HepG2 (cell line): Measurements from ENCODE around the gene SUPT4H1. TPM values are rescaled to one million over a fixed set of nuclear protein-coding genes. Genes with fewer than 3 reads are reported as not detected.

Experiments used
- FOXO1 ChIP-seq: sonication (generic); formaldehyde crosslinking; IDR thresholded peaks from 2 replicates; pipeline ENCODE4 v1.4.0; 2020; ENCODE audit warnings: missing genetic modification reagents
- HOXA7 ChIP-seq: sonication (generic); formaldehyde crosslinking; IDR thresholded peaks from 2 replicates; pipeline ENCODE4 v1.8.1; 2022; ENCODE audit warnings: mild to moderate bottlenecking, missing genetic modification reagents, moderate library complexity
- KLF15 ChIP-seq: sonication (generic); formaldehyde crosslinking; IDR thresholded peaks from 2 replicates; pipeline ENCODE4 v1.8.1; 2023; ENCODE audit warnings: borderline replicate concordance, mild to moderate bottlenecking, inconsistent platforms, missing genetic modification reagents, mixed read lengths
- MAFG ChIP-seq: sonication (generic); formaldehyde crosslinking; IDR thresholded peaks from 2 replicates; pipeline ENCODE4 v1.5.1; 2020; ENCODE audit warnings: mild to moderate bottlenecking, missing genetic modification reagents
- MEIS2 ChIP-seq: sonication (generic); formaldehyde crosslinking; IDR thresholded peaks from 2 replicates; pipeline ENCODE4 v1.9.0; 2021; ENCODE audit warnings: mild to moderate bottlenecking, missing genetic modification reagents
- MLLT10 ChIP-seq: sonication (generic); formaldehyde crosslinking; IDR thresholded peaks from 2 replicates; pipeline ENCODE4 v1.4.0; 2020; ENCODE audit warnings: missing genetic modification reagents
- NR2F1 ChIP-seq, 2 experiments: fragments of 450-650 bp in 1 of 2; formaldehyde crosslinking in 1 of 2; IDR thresholded peaks; 2 replicates each; pipeline versions ENCODE4 v1.5.0 to v1.6.1; 2016 to 2020; ENCODE audit warnings: mild to moderate bottlenecking in 1 of 2, missing compliant biosample characterization in 1 of 2, missing genetic modification reagents in 1 of 2, moderate library complexity in 1 of 2
- PHF21A ChIP-seq: sonication (generic); formaldehyde crosslinking; IDR thresholded peaks from 2 replicates; pipeline ENCODE4 v1.5.0; 2020; ENCODE audit warnings: mild to moderate bottlenecking, missing genetic modification reagents
- PHF5A ChIP-seq: IDR thresholded peaks from one replicate; pipeline ENCODE4 v1.6.1; 2018; ENCODE audit warnings: low read depth, missing genetic modification reagents; ENCODE audit not compliant: unreplicated experiment
- SAP130 ChIP-seq: IDR thresholded peaks from 2 replicates; pipeline ENCODE4 v1.6.1; 2016; ENCODE audit warnings: low read depth
- SKI ChIP-seq: fragments of 450-650 bp; IDR thresholded peaks from one replicate; pipeline ENCODE4 v1.6.1; 2018; ENCODE audit warnings: mild to moderate bottlenecking; ENCODE audit not compliant: partially characterized antibody
- SP4 ChIP-seq: sonication (generic); formaldehyde crosslinking; IDR thresholded peaks from 2 replicates; pipeline ENCODE4 v1.8.1; 2023; ENCODE audit warnings: mild to moderate bottlenecking, missing genetic modification reagents
- SPEN ChIP-seq: sonication (generic); formaldehyde crosslinking; IDR thresholded peaks from 2 replicates; pipeline ENCODE4 v1.5.1; 2020; ENCODE audit warnings: low read depth, mild to moderate bottlenecking, missing genetic modification reagents
- TBL1XR1 ChIP-seq: fragments of 150-350 bp; IDR thresholded peaks from 2 replicates; pipeline ENCODE4 v1.6.1; 2014; ENCODE audit warnings: borderline replicate concordance, low read length; ENCODE audit not compliant: partially characterized antibody
- ZNF484 ChIP-seq: sonication (generic); formaldehyde crosslinking; IDR thresholded peaks from 2 replicates; pipeline ENCODE4 v1.5.1; 2020; ENCODE audit warnings: mild to moderate bottlenecking, low read depth, missing genetic modification reagents, borderline replicate concordance
- polyA plus RNA-seq, 8 experiments: library from polyadenylated mRNA; depleted of rRNA in 3 of 8; stranded (reverse) in 7 of 8; unstranded in 1 of 8; fragments of >200 nt; fragmentation: Illumina TruSeq in 4 of 8; extraction: Trizol in 4 of 8; gene quantifications; 2 replicates each; pipeline versions ENCODE4 v1.2.1 to v1.2.3, GENCODE V29; 2011 to 2016; ENCODE audit warnings: low read depth in 4 of 8, missing spikeins in 1 of 8, mixed read lengths in 1 of 8; ENCODE audit not compliant: insufficient read depth in 1 of 8
- total RNA-seq, 5 experiments: library from RNA; depleted of rRNA; stranded (reverse); fragments of >200 nt; fragmentation: Illumina TruSeq; extraction: Trizol; gene quantifications; 2 replicates each; pipeline ENCODE4 v1.2.3, GENCODE V29; 2016; ENCODE audit warnings: low read depth in 1 of 5
- TF ChIP-seq, protein P1 (sequence below): sonication (generic); formaldehyde crosslinking; IDR thresholded peaks from 2 replicates; pipeline ENCODE4 v1.9.0; 2022; ENCODE audit warnings: low read depth, missing genetic modification reagents
- TF ChIP-seq, protein P2 (sequence below): sonication (generic); formaldehyde crosslinking; IDR thresholded peaks from 2 replicates; pipeline ENCODE4 v1.4.0; 2020; ENCODE audit warnings: missing genetic modification reagents
- TF ChIP-seq, protein P3 (sequence below): sonication (generic); formaldehyde crosslinking; conservative IDR thresholded peaks from 2 replicates; pipeline ENCODE4 v1.4.0; 2020; ENCODE audit warnings: missing genetic modification reagents
- TF ChIP-seq, protein P4 (sequence below): sonication (generic); formaldehyde crosslinking; IDR thresholded peaks from 2 replicates; pipeline ENCODE4 v1.5.0; 2020; ENCODE audit warnings: mild to moderate bottlenecking, low read depth, missing genetic modification reagents, borderline replicate concordance

SUPT4H1 gene
- total and polyA plus RNA-seq, 2 of the 13 experiments (the other 11 are each of a cell fraction or from before 2014, with no cell fraction given): 155 to 244 TPM

DNA sequence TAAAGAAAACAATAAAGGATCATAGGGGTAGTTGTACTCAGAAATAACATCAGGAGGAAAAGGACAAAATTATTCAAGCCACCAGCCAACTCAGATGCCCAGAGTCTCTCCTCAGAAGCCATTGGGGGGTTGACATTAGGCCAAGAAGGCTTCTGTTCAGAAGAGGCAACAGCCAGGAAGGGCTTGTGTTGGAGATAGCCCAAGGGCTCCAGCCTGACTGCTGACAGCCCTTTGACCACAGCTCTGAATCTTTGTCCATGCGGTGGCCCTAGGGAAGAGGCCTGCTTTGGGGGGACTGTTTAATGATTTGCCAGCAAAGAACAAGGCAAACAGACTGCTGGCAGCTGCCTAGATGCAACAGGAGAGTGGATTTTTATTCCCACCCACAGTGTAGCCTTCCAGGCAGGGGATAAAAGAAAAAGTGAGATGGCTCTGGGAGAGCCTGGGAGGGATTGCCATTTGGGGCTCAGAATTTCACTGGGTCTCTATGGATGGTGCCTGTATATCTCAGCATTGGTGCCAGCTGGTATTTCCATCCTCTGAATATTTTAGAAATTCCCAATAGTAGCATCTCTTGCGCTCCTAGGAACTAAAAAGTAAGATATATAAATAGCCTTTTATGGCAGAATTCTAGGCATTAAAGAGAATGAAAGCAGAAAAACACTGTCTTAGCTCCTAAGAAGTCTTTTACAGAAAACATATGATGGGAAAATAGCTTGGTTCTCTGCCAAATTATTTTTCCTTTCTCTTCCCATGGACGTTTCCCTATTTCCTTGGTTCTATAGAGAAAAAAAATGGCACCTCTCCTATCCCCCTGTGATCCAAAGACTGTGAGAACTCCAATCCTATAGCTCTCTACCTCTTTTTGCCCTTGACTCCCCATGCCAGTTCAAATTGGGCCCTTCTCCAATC, 29.4 kb upstream of the SUPT4H1 start (continued):
- no peak for TF ChIP-seq HOXA7
- TF ChIP-seq KLF15 (CRISPR knock-in tag): no peak
- TF ChIP-seq MEIS2 (CRISPR knock-in tag): peak; percentile 96
- peak; percentile 98 for TF ChIP-seq SAP130 (CRISPR knock-in tag)
- TF ChIP-seq PHF21A: peak; percentile 97
- peak; percentile 82; the same call in 1 of the 2 replicates for TF ChIP-seq SPEN (CRISPR knock-in tag)
- TF ChIP-seq, protein P1, sequence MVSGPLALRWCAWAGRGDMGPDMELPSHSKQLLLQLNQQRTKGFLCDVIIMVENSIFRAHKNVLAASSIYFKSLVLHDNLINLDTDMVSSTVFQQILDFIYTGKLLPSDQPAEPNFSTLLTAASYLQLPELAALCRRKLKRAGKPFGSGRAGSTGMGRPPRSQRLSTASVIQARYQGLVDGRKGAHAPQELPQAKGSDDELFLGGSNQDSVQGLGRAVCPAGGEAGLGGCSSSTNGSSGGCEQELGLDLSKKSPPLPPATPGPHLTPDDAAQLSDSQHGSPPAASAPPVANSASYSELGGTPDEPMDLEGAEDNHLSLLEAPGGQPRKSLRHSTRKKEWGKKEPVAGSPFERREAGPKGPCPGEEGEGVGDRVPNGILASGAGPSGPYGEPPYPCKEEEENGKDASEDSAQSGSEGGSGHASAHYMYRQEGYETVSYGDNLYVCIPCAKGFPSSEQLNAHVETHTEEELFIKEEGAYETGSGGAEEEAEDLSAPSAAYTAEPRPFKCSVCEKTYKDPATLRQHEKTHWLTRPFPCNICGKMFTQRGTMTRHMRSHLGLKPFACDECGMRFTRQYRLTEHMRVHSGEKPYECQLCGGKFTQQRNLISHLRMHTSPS (CRISPR knock-in tag): no peak
- TF ChIP-seq FOXO1 (CRISPR knock-in tag): peak; percentile 85
- peak; percentile 29 for TF ChIP-seq TBL1XR1
- peak; percentile 70 for TF ChIP-seq PHF5A (CRISPR knock-in tag)
- TF ChIP-seq NR2F1 (CRISPR knock-in tag; IDR thresholded peaks at IDR 0.05): peak in 1 of 2 experiments; percentile 27; a peak in 2 of 4 replicates
- TF ChIP-seq, protein P2, sequence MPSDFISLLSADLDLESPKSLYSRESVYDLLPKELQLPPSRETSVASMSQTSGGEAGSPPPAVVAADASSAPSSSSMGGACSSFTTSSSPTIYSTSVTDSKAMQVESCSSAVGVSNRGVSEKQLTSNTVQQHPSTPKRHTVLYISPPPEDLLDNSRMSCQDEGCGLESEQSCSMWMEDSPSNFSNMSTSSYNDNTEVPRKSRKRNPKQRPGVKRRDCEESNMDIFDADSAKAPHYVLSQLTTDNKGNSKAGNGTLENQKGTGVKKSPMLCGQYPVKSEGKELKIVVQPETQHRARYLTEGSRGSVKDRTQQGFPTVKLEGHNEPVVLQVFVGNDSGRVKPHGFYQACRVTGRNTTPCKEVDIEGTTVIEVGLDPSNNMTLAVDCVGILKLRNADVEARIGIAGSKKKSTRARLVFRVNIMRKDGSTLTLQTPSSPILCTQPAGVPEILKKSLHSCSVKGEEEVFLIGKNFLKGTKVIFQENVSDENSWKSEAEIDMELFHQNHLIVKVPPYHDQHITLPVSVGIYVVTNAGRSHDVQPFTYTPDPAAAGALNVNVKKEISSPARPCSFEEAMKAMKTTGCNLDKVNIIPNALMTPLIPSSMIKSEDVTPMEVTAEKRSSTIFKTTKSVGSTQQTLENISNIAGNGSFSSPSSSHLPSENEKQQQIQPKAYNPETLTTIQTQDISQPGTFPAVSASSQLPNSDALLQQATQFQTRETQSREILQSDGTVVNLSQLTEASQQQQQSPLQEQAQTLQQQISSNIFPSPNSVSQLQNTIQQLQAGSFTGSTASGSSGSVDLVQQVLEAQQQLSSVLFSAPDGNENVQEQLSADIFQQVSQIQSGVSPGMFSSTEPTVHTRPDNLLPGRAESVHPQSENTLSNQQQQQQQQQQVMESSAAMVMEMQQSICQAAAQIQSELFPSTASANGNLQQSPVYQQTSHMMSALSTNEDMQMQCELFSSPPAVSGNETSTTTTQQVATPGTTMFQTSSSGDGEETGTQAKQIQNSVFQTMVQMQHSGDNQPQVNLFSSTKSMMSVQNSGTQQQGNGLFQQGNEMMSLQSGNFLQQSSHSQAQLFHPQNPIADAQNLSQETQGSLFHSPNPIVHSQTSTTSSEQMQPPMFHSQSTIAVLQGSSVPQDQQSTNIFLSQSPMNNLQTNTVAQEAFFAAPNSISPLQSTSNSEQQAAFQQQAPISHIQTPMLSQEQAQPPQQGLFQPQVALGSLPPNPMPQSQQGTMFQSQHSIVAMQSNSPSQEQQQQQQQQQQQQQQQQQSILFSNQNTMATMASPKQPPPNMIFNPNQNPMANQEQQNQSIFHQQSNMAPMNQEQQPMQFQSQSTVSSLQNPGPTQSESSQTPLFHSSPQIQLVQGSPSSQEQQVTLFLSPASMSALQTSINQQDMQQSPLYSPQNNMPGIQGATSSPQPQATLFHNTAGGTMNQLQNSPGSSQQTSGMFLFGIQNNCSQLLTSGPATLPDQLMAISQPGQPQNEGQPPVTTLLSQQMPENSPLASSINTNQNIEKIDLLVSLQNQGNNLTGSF (CRISPR knock-in tag): peak; percentile 26; the same call in 1 of the 2 replicates
- TF ChIP-seq MLLT10 (CRISPR knock-in tag): no peak
- TF ChIP-seq, protein P3, sequence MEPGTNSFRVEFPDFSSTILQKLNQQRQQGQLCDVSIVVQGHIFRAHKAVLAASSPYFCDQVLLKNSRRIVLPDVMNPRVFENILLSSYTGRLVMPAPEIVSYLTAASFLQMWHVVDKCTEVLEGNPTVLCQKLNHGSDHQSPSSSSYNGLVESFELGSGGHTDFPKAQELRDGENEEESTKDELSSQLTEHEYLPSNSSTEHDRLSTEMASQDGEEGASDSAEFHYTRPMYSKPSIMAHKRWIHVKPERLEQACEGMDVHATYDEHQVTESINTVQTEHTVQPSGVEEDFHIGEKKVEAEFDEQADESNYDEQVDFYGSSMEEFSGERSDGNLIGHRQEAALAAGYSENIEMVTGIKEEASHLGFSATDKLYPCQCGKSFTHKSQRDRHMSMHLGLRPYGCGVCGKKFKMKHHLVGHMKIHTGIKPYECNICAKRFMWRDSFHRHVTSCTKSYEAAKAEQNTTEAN (CRISPR knock-in tag): peak; percentile 74
- TF ChIP-seq MAFG: no peak
- TF ChIP-seq, protein P4, sequence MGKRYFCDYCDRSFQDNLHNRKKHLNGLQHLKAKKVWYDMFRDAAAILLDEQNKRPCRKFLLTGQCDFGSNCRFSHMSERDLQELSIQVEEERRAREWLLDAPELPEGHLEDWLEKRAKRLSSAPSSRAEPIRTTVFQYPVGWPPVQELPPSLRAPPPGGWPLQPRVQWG (CRISPR knock-in tag): no peak
- peak; percentile 83 for TF ChIP-seq SP4 (CRISPR knock-in tag)
- no peak for TF ChIP-seq ZNF484 (CRISPR knock-in tag)
- TF ChIP-seq SKI: no peak
